Type B pancreatic cell (in vitro differentiated cells): ENCODE measurements around the gene MPP4. TPM values are rescaled to one million over a fixed set of nuclear protein-coding genes. Genes with fewer than 3 reads are reported as not detected.

ENCODE experiments used
- DNase-seq: peaks from one replicate; pipeline ENCODE4 v3.0.0; 2021; ENCODE audit warnings: mixed read lengths; ENCODE audit not compliant: unreplicated experiment; ENCODE audit errors: extremely low spot score
- H3K27ac Mint-ChIP-seq: 2 replicates; pipeline ENCODE4 v1.8.0; 2021; ENCODE audit warnings: mild to moderate bottlenecking, mixed read lengths
- H3K27me3 Mint-ChIP-seq: 2 replicates; pipeline ENCODE4 v1.8.0; 2021; ENCODE audit warnings: mixed read lengths
- H3K36me3 Mint-ChIP-seq: 2 replicates; pipeline ENCODE4 v1.8.0; 2021; ENCODE audit warnings: mixed read lengths
- H3K4me1 Mint-ChIP-seq: one replicate; pipeline ENCODE4 v1.8.0; 2021; ENCODE audit warnings: mixed read lengths; ENCODE audit not compliant: unreplicated experiment
- H3K4me3 Mint-ChIP-seq: 2 replicates; pipeline ENCODE4 v1.8.0; 2021; ENCODE audit warnings: mild to moderate bottlenecking, mixed read lengths
- H3K9me3 Mint-ChIP-seq: 2 replicates; pipeline ENCODE4 v1.8.0; 2021; ENCODE audit warnings: mixed read lengths
- total RNA-seq: library from RNA; stranded (reverse); gene quantifications from 2 replicates; pipeline ENCODE4 v1.2.1, GENCODE V29; 2021; ENCODE audit warnings: low replicate concordance
- TF ChIP-seq, protein P1 (sequence below): fragments of 200-600 bp; sonication (generic); conservative IDR thresholded peaks from 2 replicates; pipeline ENCODE4 v1.5.0; 2021; ENCODE audit warnings: antibody characterized with exemption, mild to moderate bottlenecking

Gene MPP4
- total RNA-seq, 1 donor from 2014 or later, result 0.46 TPM

DNA sequence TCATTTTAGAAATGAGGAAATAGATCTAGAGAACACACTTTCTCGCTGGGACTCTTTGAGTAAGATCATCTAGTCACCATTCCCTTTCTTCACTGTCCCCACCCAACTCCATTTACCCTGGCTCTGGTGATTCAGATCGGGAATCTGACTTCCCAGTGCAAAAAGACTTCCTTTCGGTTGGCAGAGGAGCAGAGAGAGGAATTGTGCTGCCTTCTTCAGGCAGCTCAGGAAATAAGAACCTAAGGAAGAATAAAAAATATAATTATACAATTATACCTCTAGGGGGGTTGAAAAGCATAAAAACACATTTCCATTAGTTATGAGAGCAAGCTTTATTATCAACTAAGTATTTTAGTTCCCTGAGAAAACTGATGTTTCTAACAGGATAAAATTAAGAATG is 9.3 kb upstream of the MPP4 start:
- Mint-ChIP-seq H3K4me3 (no peak overlapping the region), H3K27ac (no peak overlapping the region), H3K36me3 (peaks cover 27% of the 10 kb centered on the region), H3K27me3 (no peaks in the 10 kb centered on the region), H3K9me3 (no peaks in the 10 kb centered on the region), H3K4me1 (no peaks in the 10 kb centered on the region)
- TF ChIP-seq, protein P1, sequence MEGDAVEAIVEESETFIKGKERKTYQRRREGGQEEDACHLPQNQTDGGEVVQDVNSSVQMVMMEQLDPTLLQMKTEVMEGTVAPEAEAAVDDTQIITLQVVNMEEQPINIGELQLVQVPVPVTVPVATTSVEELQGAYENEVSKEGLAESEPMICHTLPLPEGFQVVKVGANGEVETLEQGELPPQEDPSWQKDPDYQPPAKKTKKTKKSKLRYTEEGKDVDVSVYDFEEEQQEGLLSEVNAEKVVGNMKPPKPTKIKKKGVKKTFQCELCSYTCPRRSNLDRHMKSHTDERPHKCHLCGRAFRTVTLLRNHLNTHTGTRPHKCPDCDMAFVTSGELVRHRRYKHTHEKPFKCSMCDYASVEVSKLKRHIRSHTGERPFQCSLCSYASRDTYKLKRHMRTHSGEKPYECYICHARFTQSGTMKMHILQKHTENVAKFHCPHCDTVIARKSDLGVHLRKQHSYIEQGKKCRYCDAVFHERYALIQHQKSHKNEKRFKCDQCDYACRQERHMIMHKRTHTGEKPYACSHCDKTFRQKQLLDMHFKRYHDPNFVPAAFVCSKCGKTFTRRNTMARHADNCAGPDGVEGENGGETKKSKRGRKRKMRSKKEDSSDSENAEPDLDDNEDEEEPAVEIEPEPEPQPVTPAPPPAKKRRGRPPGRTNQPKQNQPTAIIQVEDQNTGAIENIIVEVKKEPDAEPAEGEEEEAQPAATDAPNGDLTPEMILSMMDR, result no peak
- DNase-seq, result no peak

DNA sequence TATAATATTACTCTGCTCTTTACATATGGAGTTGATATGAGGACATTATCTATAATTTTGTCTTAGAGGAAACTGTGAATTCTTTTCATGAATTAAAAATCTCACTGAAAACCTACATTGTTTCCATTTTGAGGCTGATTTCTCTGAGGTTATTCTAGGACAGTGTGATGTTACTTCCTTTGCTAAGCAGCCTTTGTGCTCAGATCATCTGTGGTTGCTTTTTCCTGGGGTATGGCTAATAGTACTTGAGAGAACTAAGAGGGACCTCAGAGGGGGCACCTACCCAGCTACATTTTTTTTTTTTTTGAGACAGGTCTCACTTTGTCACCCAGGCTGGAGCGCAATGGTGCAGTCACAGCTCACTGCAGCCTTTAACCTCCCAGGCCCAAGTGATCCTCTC is 8.7 kb upstream of the MPP4 start:
- H3K36me3 Mint-ChIP-seq, result peaks cover 27% of the 10 kb centered on the region
- H3K4me3 Mint-ChIP-seq, result no peak overlapping the region
- no peak overlapping the region for H3K27ac Mint-ChIP-seq
- no peak for DNase-seq
- H3K4me1 Mint-ChIP-seq, result no peaks in the 10 kb centered on the region
- TF ChIP-seq, protein P1, result no peak
- no peaks in the 10 kb centered on the region for H3K9me3 Mint-ChIP-seq
- no peaks in the 10 kb centered on the region for H3K27me3 Mint-ChIP-seq

DNA sequence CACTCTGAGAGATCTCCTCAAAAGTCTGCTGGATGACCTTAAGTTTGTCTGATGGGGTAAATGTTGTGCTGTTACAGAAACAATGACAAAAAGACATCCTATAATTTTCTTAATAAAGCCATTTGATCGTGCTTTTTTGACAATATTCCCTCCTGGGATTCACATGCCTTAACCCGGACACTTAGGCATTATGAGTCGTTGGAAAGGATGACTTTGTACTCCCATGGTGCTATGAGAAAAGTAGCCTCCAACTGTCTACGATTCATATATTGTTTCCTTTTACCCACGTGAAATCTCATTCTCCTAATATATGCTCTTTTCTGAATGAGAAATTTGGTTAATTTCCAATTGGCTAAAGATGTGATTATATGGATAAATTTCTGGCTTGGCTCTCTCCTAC is 6.1 kb upstream of the MPP4 start:
- H3K9me3 Mint-ChIP-seq, result no peaks in the 10 kb centered on the region

DNA sequence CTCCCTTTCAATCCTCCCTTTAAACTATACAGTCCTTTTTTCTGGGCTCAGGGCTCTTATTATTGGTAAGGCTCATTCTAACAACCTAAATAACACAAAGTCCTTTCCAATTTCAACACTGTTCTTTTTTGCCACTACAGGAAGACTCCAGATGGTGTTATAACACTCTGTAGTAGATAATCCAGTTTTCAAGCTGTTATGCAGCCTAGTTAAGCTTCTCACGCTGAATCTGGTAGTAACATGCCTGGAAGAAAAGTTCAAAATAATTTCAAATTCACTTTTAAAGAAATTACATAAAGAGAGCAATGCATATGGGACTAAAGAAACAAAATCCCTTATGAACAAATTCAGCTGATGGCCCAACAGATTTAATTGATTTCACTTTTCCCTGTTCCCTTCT is 3.2 kb upstream of the MPP4 start:
- Mint-ChIP-seq H3K27me3 (no peaks in the 10 kb centered on the region), H3K4me3 (no peak overlapping the region), H3K36me3 (peaks cover 32% of the 10 kb centered on the region), H3K27ac (no peak overlapping the region), H3K9me3 (no peaks in the 10 kb centered on the region), H3K4me1 (peaks cover 31% of the 10 kb centered on the region)
- DNase-seq, result no peak
- TF ChIP-seq, protein P1, result no peak

More for the DNA sequence above, 6.1 kb upstream of the MPP4 start:
- Mint-ChIP-seq H3K36me3 (peaks cover 40% of the 10 kb centered on the region), H3K4me1 (peaks cover 10% of the 10 kb centered on the region), H3K27me3 (no peaks in the 10 kb centered on the region), H3K4me3 (no peak overlapping the region), H3K27ac (no peak overlapping the region)
- no peak for DNase-seq
- TF ChIP-seq, protein P1, result no peak

DNA sequence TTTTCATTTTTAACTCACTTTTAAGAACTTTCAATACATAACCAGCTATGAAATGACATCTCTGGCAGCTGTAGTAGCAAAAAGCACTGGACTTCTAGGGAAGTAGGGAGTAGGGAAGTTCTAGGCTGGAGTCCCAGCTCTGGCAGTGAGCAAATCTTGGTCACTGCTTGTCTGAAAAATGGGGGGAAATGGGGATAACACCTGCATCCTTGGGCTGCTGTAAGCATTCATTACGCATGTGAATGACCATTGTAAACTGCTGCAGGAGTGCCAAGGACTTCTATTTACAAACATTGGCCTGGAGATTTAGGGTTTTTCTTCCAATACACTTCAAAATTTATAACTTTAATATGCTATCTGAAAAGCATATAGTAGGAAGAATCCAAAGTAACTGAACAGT is 972 bp upstream of the MPP4 start:
- no peak overlapping the region for H3K27ac Mint-ChIP-seq
- DNase-seq, result no peak
- H3K4me1 Mint-ChIP-seq, result peaks cover 39% of the 10 kb centered on the region
- no peaks in the 10 kb centered on the region for H3K27me3 Mint-ChIP-seq
- TF ChIP-seq, protein P1, result no peak
- H3K9me3 Mint-ChIP-seq, result no peaks in the 10 kb centered on the region
- H3K36me3 Mint-ChIP-seq, result peaks cover 28% of the 10 kb centered on the region
- peak overlapping the region; percentile 12 for H3K4me3 Mint-ChIP-seq

DNA sequence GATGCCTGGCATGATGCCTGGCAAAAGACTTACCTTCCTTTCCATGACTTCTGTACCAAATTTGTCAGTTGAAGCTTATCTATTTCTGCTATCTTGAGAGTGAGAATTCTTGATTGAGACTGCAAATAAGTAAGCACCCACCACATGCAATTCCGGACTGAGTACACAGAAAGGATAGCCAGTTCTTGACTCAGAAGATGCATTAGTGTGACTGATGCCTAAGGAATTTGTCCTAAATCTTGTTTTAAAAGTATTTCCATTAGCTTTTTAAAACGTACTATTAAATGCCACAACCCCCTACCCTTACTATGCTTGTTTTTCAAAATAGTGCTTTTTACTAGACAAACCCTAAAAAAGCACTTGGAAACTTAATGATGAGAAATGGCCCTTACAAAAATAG is 545 bp downstream of the MPP4 start:
- no peaks in the 10 kb centered on the region for H3K9me3 Mint-ChIP-seq
- H3K4me3 Mint-ChIP-seq, result no peak overlapping the region
- no peaks in the 10 kb centered on the region for H3K27me3 Mint-ChIP-seq
- peaks cover 18% of the 10 kb centered on the region for H3K36me3 Mint-ChIP-seq
- TF ChIP-seq, protein P1, result no peak
- peaks cover 39% of the 10 kb centered on the region for H3K4me1 Mint-ChIP-seq
- DNase-seq, result no peak
- peak overlapping the region; percentile 18 for H3K27ac Mint-ChIP-seq
